Measurements from ENCODE around the gene MYOCOS. TPM values are rescaled to one million over a fixed set of nuclear protein-coding genes. Genes with fewer than 3 reads are reported as not detected.

MYOCOS gene
- total RNA-seq: not detected

- WGBS, 2 donors: 76 to 79% methylated on average over 7 of the region's 7 CpGs
- Histone ChIP-seq H3K36me3 (no peaks in the 10 kb centered on the region), H3K4me3 (no peak within 1 kb of the TSS), H3K27me3 (no peaks in the 10 kb centered on the region), H3K27ac (no peak within 1 kb of the TSS), H3K4me1 (peaks cover 0 to 4% (median 0%) of the 10 kb centered on the region in 4 donors), H3K9me3 (no peaks in the 10 kb centered on the region)
- no peak for TF ChIP-seq CTCF (IDR thresholded peaks at IDR 0.05)
- no peak for TF ChIP-seq EP300 (IDR thresholded peaks at IDR 0.05)
- no peak for TF ChIP-seq POLR2A (IDR thresholded peaks at IDR 0.05)
- TF ChIP-seq POLR2AphosphoS5 (IDR thresholded peaks at IDR 0.05): no peak
- DNase-seq (no peak), ATAC-seq (ENCODE audit: low FRiP score in 2 of 2) (no peak)
Measured at GRCh38 chr1:171622152-171622462, at the start of gene MYOCOS. MYOCOS (plus strand) TSS chr1:171622243; CDS start chr1:171623884, 1,641 bp downstream.

- DNase-seq (no peak), ATAC-seq (ENCODE audit: low FRiP score in 2 of 2) (no peak)
- H3K27me3 ChIP-seq: no peaks in the 10 kb centered on the region
- no peak overlapping the region for H3K4me3 ChIP-seq
- no peak for TF ChIP-seq POLR2AphosphoS5 (IDR thresholded peaks at IDR 0.05)
- no peak for TF ChIP-seq CTCF (IDR thresholded peaks at IDR 0.05)
- TF ChIP-seq EP300 (IDR thresholded peaks at IDR 0.05): no peak
- TF ChIP-seq POLR2A (IDR thresholded peaks at IDR 0.05): no peak
- no peaks in the 10 kb centered on the region for H3K9me3 ChIP-seq
- H3K27ac ChIP-seq: no peak overlapping the region
- WGBS, 2 donors: 72 to 81% methylated on average over 1 of the region's 1 CpG
- peaks cover 32 to 97% (median 57%) of the 10 kb centered on the region in 4 donors for H3K36me3 ChIP-seq
- H3K4me1 ChIP-seq: no peaks in the 10 kb centered on the region
Measured at GRCh38 chr1:171576144-171576543, 45.9 kb upstream of the MYOCOS start.

GRCh38 chr1:171581226-171581625 is 40.8 kb upstream of the MYOCOS start:
- TF ChIP-seq EP300 (IDR thresholded peaks at IDR 0.05): no peak
- no peak for TF ChIP-seq POLR2A (IDR thresholded peaks at IDR 0.05)
- TF ChIP-seq POLR2AphosphoS5 (IDR thresholded peaks at IDR 0.05): no peak
- no peak for TF ChIP-seq CTCF (IDR thresholded peaks at IDR 0.05)
- no peaks in the 10 kb centered on the region for H3K4me1 ChIP-seq
- WGBS, 2 donors: 87 to 90% methylated on average over 3 of the region's 3 CpGs

GRCh38 chr1:171581766-171582165 is 40.3 kb upstream of the MYOCOS start:
- TF ChIP-seq CTCF (IDR thresholded peaks at IDR 0.05) (no peak), POLR2A (IDR thresholded peaks at IDR 0.05) (no peak), POLR2AphosphoS5 (IDR thresholded peaks at IDR 0.05) (no peak), EP300 (IDR thresholded peaks at IDR 0.05) (no peak)
- H3K9me3 ChIP-seq: no peaks in the 10 kb centered on the region
- H3K4me1 ChIP-seq: no peaks in the 10 kb centered on the region
- DNase-seq (no peak), ATAC-seq (ENCODE audit: low FRiP score in 2 of 2) (no peak)
- H3K36me3 ChIP-seq: peaks cover 43 to 99% (median 70%) of the 10 kb centered on the region in 4 donors
- no peaks in the 10 kb centered on the region for H3K27me3 ChIP-seq
- H3K27ac ChIP-seq: no peak overlapping the region
- H3K4me3 ChIP-seq: no peak overlapping the region

More at GRCh38 chr1:171581226-171581625, 40.8 kb upstream of the MYOCOS start:
- no peak for ATAC-seq (ENCODE audit: low FRiP score in 2 of 2)
- no peaks in the 10 kb centered on the region for H3K27me3 ChIP-seq
- no peak overlapping the region for H3K27ac ChIP-seq
- DNase-seq: no peak
- no peaks in the 10 kb centered on the region for H3K9me3 ChIP-seq
- no peak overlapping the region for H3K4me3 ChIP-seq
- H3K36me3 ChIP-seq: peaks cover 47 to 99% (median 72%) of the 10 kb centered on the region in 4 donors

GRCh38 chr1:171582589-171582988 is 39.5 kb upstream of the MYOCOS start:
- Histone ChIP-seq H3K27me3 (no peaks in the 10 kb centered on the region), H3K36me3 (peaks cover 43 to 99% (median 70%) of the 10 kb centered on the region in 4 donors), H3K27ac (no peak overlapping the region), H3K4me3 (no peak overlapping the region), H3K4me1 (no peaks in the 10 kb centered on the region), H3K9me3 (no peaks in the 10 kb centered on the region)
- DNase-seq (no peak), ATAC-seq (ENCODE audit: low FRiP score in 2 of 2) (no peak)
- WGBS, 2 donors: 92 to 97% methylated on average over 2 of the region's 2 CpGs
- TF ChIP-seq EP300 (IDR thresholded peaks at IDR 0.05) (no peak), CTCF (IDR thresholded peaks at IDR 0.05) (no peak), POLR2A (IDR thresholded peaks at IDR 0.05) (no peak), POLR2AphosphoS5 (IDR thresholded peaks at IDR 0.05) (no peak)

Measured in upper lobe of left lung (tissue), 6 donors.